ENCODE results near the gene PRKCQ.
A peak's percentile ranks its signal among the peaks of the same experiment; 100 is the strongest.

Gene PRKCQ

GRCh38 chr10:6505300-6505699 is 74.8 kb downstream of the PRKCQ start:
- no peak for ATAC-seq (ENCODE audit: low read depth)

DNA sequence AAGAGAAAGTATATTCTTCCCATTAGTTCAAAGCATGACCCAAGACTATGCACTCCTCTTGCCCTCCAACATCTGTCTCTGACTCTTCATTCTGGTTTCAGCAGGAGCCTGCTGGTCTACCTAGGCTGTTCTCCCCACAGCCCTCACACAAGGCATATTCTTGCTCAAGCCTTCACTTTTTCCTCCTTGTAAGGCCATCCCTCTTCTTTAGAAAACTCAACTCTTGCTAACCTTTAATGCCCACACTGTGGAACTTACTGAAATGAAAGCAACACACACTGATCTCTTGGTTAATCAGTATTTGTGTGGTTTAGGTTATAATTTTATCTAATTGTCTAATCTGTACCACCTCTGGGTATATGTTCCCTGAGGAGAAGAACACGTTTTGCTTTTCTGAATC is 75.8 kb downstream of the PRKCQ start:
- Histone ChIP-seq H3K36me3 (ENCODE audit: low read depth) (no peaks in the 10 kb centered on the region), H3K27ac (ENCODE audit: poor library complexity, severe bottlenecking) (no peak overlapping the region), H3K9me3 (ENCODE audit: severe bottlenecking) (no peaks in the 10 kb centered on the region), H3K4me3 (ENCODE audit: severe bottlenecking) (no peak overlapping the region), H3K27me3 (ENCODE audit: insufficient read depth, poor library complexity, severe bottlenecking) (no peaks in the 10 kb centered on the region), H3K4me1 (ENCODE audit: insufficient read depth, poor library complexity, severe bottlenecking) (peaks cover 18% of the 10 kb centered on the region)
- TF ChIP-seq, protein P1, sequence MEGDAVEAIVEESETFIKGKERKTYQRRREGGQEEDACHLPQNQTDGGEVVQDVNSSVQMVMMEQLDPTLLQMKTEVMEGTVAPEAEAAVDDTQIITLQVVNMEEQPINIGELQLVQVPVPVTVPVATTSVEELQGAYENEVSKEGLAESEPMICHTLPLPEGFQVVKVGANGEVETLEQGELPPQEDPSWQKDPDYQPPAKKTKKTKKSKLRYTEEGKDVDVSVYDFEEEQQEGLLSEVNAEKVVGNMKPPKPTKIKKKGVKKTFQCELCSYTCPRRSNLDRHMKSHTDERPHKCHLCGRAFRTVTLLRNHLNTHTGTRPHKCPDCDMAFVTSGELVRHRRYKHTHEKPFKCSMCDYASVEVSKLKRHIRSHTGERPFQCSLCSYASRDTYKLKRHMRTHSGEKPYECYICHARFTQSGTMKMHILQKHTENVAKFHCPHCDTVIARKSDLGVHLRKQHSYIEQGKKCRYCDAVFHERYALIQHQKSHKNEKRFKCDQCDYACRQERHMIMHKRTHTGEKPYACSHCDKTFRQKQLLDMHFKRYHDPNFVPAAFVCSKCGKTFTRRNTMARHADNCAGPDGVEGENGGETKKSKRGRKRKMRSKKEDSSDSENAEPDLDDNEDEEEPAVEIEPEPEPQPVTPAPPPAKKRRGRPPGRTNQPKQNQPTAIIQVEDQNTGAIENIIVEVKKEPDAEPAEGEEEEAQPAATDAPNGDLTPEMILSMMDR (IDR thresholded peaks at IDR 0.05; ENCODE audit: poor library complexity, severe bottlenecking), result no peak
- no peak for ATAC-seq (ENCODE audit: low read depth)
- DNase-seq (ENCODE audit: low spot score), result no peak

More at GRCh38 chr10:6505300-6505699, 74.8 kb downstream of the PRKCQ start:
- Histone ChIP-seq H3K9me3 (ENCODE audit: severe bottlenecking) (no peaks in the 10 kb centered on the region), H3K27me3 (ENCODE audit: insufficient read depth, poor library complexity, severe bottlenecking) (no peaks in the 10 kb centered on the region), H3K4me1 (ENCODE audit: insufficient read depth, poor library complexity, severe bottlenecking) (peaks cover 18% of the 10 kb centered on the region), H3K4me3 (ENCODE audit: severe bottlenecking) (no peak overlapping the region), H3K36me3 (ENCODE audit: low read depth) (peaks cover 1% of the 10 kb centered on the region; the same call in 1 of the 2 replicates), H3K27ac (ENCODE audit: poor library complexity, severe bottlenecking) (no peak overlapping the region)
- DNase-seq (ENCODE audit: low spot score), result no peak
- TF ChIP-seq, protein P1 (IDR thresholded peaks at IDR 0.05; ENCODE audit: poor library complexity, severe bottlenecking), result no peak

DNA sequence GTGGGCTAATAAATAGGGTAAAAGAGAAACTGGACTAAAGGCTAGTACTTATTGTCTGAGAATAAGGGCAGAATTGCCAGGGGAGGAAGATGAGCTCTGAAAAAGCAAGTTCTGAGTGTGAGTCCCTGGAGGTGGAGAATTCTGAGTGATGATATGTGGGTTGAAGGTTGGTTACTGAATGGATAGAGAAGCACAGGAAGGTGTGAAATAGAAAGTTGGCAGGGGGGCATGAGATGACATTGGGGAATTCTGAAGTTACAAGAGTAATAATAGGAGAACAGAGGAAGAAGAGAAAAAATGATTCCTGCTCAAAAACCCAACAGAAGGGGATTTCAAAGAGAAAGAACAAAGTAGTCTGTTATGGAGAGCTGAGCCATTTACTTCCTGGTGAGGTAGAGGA is 76.9 kb downstream of the PRKCQ start:
- no peak for ATAC-seq (ENCODE audit: low read depth)
- H3K36me3 ChIP-seq (ENCODE audit: low read depth), result no peaks in the 10 kb centered on the region
- no peaks in the 10 kb centered on the region for H3K27me3 ChIP-seq (ENCODE audit: insufficient read depth, poor library complexity, severe bottlenecking)
- no peaks in the 10 kb centered on the region for H3K9me3 ChIP-seq (ENCODE audit: severe bottlenecking)
- no peak for DNase-seq (ENCODE audit: low spot score)
- TF ChIP-seq, protein P1 (IDR thresholded peaks at IDR 0.05; ENCODE audit: poor library complexity, severe bottlenecking), result no peak
- H3K4me3 ChIP-seq (ENCODE audit: severe bottlenecking), result no peak overlapping the region
- H3K27ac ChIP-seq (ENCODE audit: poor library complexity, severe bottlenecking), result peak overlapping the region; percentile 81
- H3K4me1 ChIP-seq (ENCODE audit: insufficient read depth, poor library complexity, severe bottlenecking), result peaks cover 21% of the 10 kb centered on the region

GRCh38 chr10:6501931-6502330 is 78.1 kb downstream of the PRKCQ start:
- no peaks in the 10 kb centered on the region for H3K27me3 ChIP-seq (ENCODE audit: insufficient read depth, poor library complexity, severe bottlenecking)
- peak; percentile 99 for ATAC-seq (ENCODE audit: low read depth)

GRCh38 chr10:6499974-6500373 is 80.1 kb downstream of the PRKCQ start:
- no peak overlapping the region for H3K4me3 ChIP-seq (ENCODE audit: severe bottlenecking)
- no peaks in the 10 kb centered on the region for H3K27me3 ChIP-seq (ENCODE audit: insufficient read depth, poor library complexity, severe bottlenecking)
- peaks cover 21% of the 10 kb centered on the region for H3K4me1 ChIP-seq (ENCODE audit: insufficient read depth, poor library complexity, severe bottlenecking)
- no peak overlapping the region for H3K27ac ChIP-seq (ENCODE audit: poor library complexity, severe bottlenecking)
- DNase-seq (ENCODE audit: low spot score) (no peak), ATAC-seq (ENCODE audit: low read depth) (no peak)
- no peaks in the 10 kb centered on the region for H3K9me3 ChIP-seq (ENCODE audit: severe bottlenecking)
- TF ChIP-seq, protein P1 (IDR thresholded peaks at IDR 0.05; ENCODE audit: poor library complexity, severe bottlenecking), result no peak
- no peaks in the 10 kb centered on the region for H3K36me3 ChIP-seq (ENCODE audit: low read depth)

More at GRCh38 chr10:6501931-6502330, 78.1 kb downstream of the PRKCQ start:
- DNase-seq (ENCODE audit: low spot score), result no peak
- Histone ChIP-seq H3K4me1 (ENCODE audit: insufficient read depth, poor library complexity, severe bottlenecking) (peaks cover 21% of the 10 kb centered on the region), H3K9me3 (ENCODE audit: severe bottlenecking) (no peaks in the 10 kb centered on the region), H3K27ac (ENCODE audit: poor library complexity, severe bottlenecking) (peak overlapping the region; percentile 81), H3K36me3 (ENCODE audit: low read depth) (no peaks in the 10 kb centered on the region), H3K4me3 (ENCODE audit: severe bottlenecking) (no peak overlapping the region)
- TF ChIP-seq, protein P1 (IDR thresholded peaks at IDR 0.05; ENCODE audit: poor library complexity, severe bottlenecking), result no peak
